K562 (cell line): ENCODE data around the gene PLXNB1. TPM values are rescaled to one million over a fixed set of nuclear protein-coding genes. Genes with fewer than 3 reads are reported as not detected.

Source experiments
- ATAC-seq: fragments of 200-7000 bp; cut with Tn5 transposase; 3 replicates; pipeline ENCODE4 v1.9.1; 2020; ENCODE audit warnings: moderate library complexity
- BruUV-seq: library from RNA; stranded (reverse); fragments of 400-500 nt; replicated peaks from 2 replicates; lab custom pipeline; 2021; lab: Mats Ljungman, UMichigan
- CTCF ChIA-PET: fragments of 300-600 bp; formaldehyde crosslinking; extraction: SDS; loops from one replicate; lab custom pipeline; 2021; ENCODE audit warnings: low intra/inter-chr PET ratio; lab: Yijun Ruan, JAX
- POLR2A ChIA-PET: fragments of 300-600, 350-650 bp; sonication (Branson Sonifier 250); formaldehyde crosslinking; extraction: SDS; loops from one replicate; lab custom pipeline; 2021; ENCODE audit warnings: antibody characterized with exemption, inconsistent platforms; lab: Yijun Ruan, JAX
- DNase-seq, 4 experiments: peaks; one replicate each; pipeline versions ENCODE4 v3.0.0 to v3.0.0-alpha.2; 2011 to 2018; ENCODE audit warnings: low spot score in 3 of 4, mixed read lengths in 3 of 4; ENCODE audit errors: extremely low read depth in 1 of 4
- FAIRE-seq: peaks from 2 replicates; lab custom pipeline; 2011; peaks lifted over from hg19 to GRCh38; lab: Jason Lieb, UNC
- H2AFZ ChIP-seq: 2 replicates; pipeline ENCODE4 v1.6.0; 2011; ENCODE audit warnings: low read depth, low read length, control low read depth, inconsistent platforms
- H3K27ac ChIP-seq: fragments of 200-600 bp; 3 replicates; pipeline ENCODE4 v1.8.0; 2011; ENCODE audit warnings: low read depth, mild to moderate bottlenecking, control low read depth, inconsistent platforms, low read length, moderate library complexity, mixed read lengths; ENCODE audit errors: extremely low read depth
- H3K27me3 ChIP-seq, 2 experiments: fragments of 300-600 bp in 1 of 2; 2 replicates in 1 of 2; 3 replicates in 1 of 2; pipeline versions ENCODE4 v1.6.0 to v1.8.0; 2011; ENCODE audit warnings: inconsistent platforms in 2 of 2, low read length in 2 of 2, mild to moderate bottlenecking in 1 of 2, mixed read lengths in 1 of 2, moderate library complexity in 1 of 2; ENCODE audit not compliant: control insufficient read depth in 2 of 2, insufficient read depth in 2 of 2
- H3K36me3 ChIP-seq: fragments of 300-600 bp; 3 replicates; pipeline ENCODE4 v1.8.0; 2011; ENCODE audit warnings: mild to moderate bottlenecking, low read length, inconsistent platforms; ENCODE audit not compliant: control insufficient read depth, insufficient read depth
- H3K4me1 ChIP-seq, 2 experiments: fragments of 200-600 bp in 1 of 2; replicated peaks in 1 of 2; 2 replicates in 1 of 2; 3 replicates in 1 of 2; pipeline versions ENCODE4 v1.5.1 to v1.8.0; 2011; ENCODE audit warnings: inconsistent platforms in 2 of 2, low read length in 2 of 2, mild to moderate bottlenecking in 1 of 2, mixed read lengths in 1 of 2, moderate library complexity in 1 of 2; ENCODE audit not compliant: control insufficient read depth in 2 of 2, insufficient read depth in 2 of 2
- H3K4me2 ChIP-seq: 2 replicates; pipeline ENCODE4 v1.6.1; 2011; ENCODE audit warnings: low read length, control low read depth, inconsistent platforms, mixed read lengths; ENCODE audit not compliant: insufficient read depth
- H3K4me3 ChIP-seq: fragments of 200-600 bp; sonication (generic), shearing (Covaris generic); 2 replicates; pipeline ENCODE4 v1.5.1; 2016; ENCODE audit warnings: control low read depth, inconsistent platforms
- H3K79me2 ChIP-seq: fragments of 200-600 bp; 3 replicates; pipeline ENCODE4 v1.8.0; 2011; ENCODE audit warnings: low read length, inconsistent platforms; ENCODE audit not compliant: control insufficient read depth, insufficient read depth
- H3K9ac ChIP-seq, 2 experiments: 2 replicates each; pipeline versions ENCODE4 v1.6.0 to v1.6.1; 2011; ENCODE audit warnings: low read depth in 2 of 2, low read length in 2 of 2, control low read depth in 1 of 2, inconsistent platforms in 1 of 2, mild to moderate bottlenecking in 1 of 2, mixed read lengths in 1 of 2; ENCODE audit not compliant: insufficient read depth in 1 of 2
- H3K9me1 ChIP-seq: one replicate; pipeline ENCODE4 v1.6.0; 2011; ENCODE audit warnings: inconsistent platforms, mild to moderate bottlenecking, low read length, moderate library complexity; ENCODE audit not compliant: control insufficient read depth, insufficient read depth
- H3K9me3 ChIP-seq: replicated peaks from 2 replicates; pipeline ENCODE4 v1.5.1; 2011; ENCODE audit warnings: low read depth, low read length, inconsistent platforms; ENCODE audit not compliant: control insufficient read depth, insufficient read depth
- H4K20me1 ChIP-seq: replicated peaks from 2 replicates; pipeline ENCODE4 v1.6.1; 2011; ENCODE audit warnings: low read length, inconsistent platforms, mixed read lengths; ENCODE audit not compliant: control insufficient read depth, insufficient read depth
- FOXO4 ChIP-seq: fragments of 450-650 bp; formaldehyde crosslinking; IDR thresholded peaks from 2 replicates; pipeline ENCODE4 v1.4.0; 2020; ENCODE audit warnings: mild to moderate bottlenecking, moderate library complexity
- MLLT1 ChIP-seq, 2 experiments: fragments of 450-650 bp; IDR thresholded peaks; 2 replicates each; pipeline ENCODE4 v1.6.1; 2016
- YY1 ChIP-seq, 3 experiments: IDR thresholded peaks; 2 replicates each; pipeline ENCODE4 v1.6.1; 2011; ENCODE audit warnings: low read length in 2 of 3, mild to moderate bottlenecking in 2 of 3, moderate library complexity in 2 of 3, borderline replicate concordance in 1 of 3, control low read depth in 1 of 3, low read depth in 1 of 3; ENCODE audit not compliant: insufficient read depth in 3 of 3, insufficient replicate concordance in 2 of 3, control insufficient read depth in 1 of 3, insufficient read length in 1 of 3; ENCODE audit errors: extremely low read depth in 1 of 3
- ZNF764 ChIP-seq: fragments of 250-450 bp; sonication (Bioruptor Pico); IDR thresholded peaks from 2 replicates; pipeline ENCODE4 v1.4.0; 2020; ENCODE audit warnings: low read depth, mild to moderate bottlenecking, moderate library complexity
- WGBS: fragments of 100-300 bp; shearing (Covaris generic); methylation state at CpG from one replicate; pipeline ENCODE4 v1.1.6; 2016; ENCODE audit warnings: low coverage, mixed read lengths; ENCODE audit not compliant: insufficient coverage; ENCODE audit errors: missing lambda C conversion rate; 5-methylcytosine and 5-hydroxymethylcytosine counted together
- in situ Hi-C: fragments of 300-500 bp; cut with MboI; formaldehyde crosslinking; loops from 4 replicates; pipeline ENCODE4 v1.15.0; 2018; ENCODE audit warnings: inconsistent platforms, mixed read lengths
- intact Hi-C: fragments of 100-400 bp; cut with micrococcal nuclease; formaldehyde crosslinking; loops from 2 replicates; pipeline ENCODE4 v1.14.2; 2022
- polyA plus RNA-seq, 8 experiments: library from polyadenylated mRNA; depleted of rRNA in 4 of 8; stranded (reverse) in 5 of 8; unstranded in 3 of 8; fragments of >200 nt; fragmentation: Nextera tagmentation in 2 of 8; fragmentation: Illumina TruSeq in 1 of 8; extraction: Ambion mirVana in 2 of 8; extraction: Trizol in 1 of 8; gene quantifications; 2 replicates each; pipeline versions ENCODE4 v1.2.1 to v1.2.3, GENCODE V29; 2011 to 2014; ENCODE audit warnings: inconsistent platforms in 1 of 8, missing spikeins in 1 of 8
- total RNA-seq, 7 experiments: library from RNA; depleted of rRNA in 6 of 7; stranded (reverse); fragments of >200 nt in 6 of 7; fragmentation: Illumina TruSeq in 2 of 7; extraction: Trizol in 2 of 7; gene quantifications; 2 replicates each; pipeline versions ENCODE4 v1.2.1 to v1.2.3, GENCODE V29; 2011 to 2021; ENCODE audit warnings: low replicate concordance in 1 of 7

Gene PLXNB1
- total and polyA plus RNA-seq, 9 of the 15 experiments (the other 6 are each of a cell fraction or from before 2014, with no cell fraction given): 0.17 to 17.4 (median 6.0) TPM

GRCh38 chr3:48436477-48436787 is 6.5 kb upstream of the PLXNB1 start (continued):
- TF ChIP-seq FOXO4 (CRISPR knock-in tag) (no peak), MLLT1 (IDR thresholded peaks at IDR 0.05) (no peak), ZNF764 (CRISPR knock-in tag) (no peak)

- H3K27ac ChIP-seq: no peak overlapping the region
- H3K4me2 ChIP-seq: no peak overlapping the region
- H4K20me1 ChIP-seq: no peaks in the 10 kb centered on the region
- FAIRE-seq: peak; percentile 94
- DNase-seq: peak; percentile 61 to 87 (median 72)
- H3K4me3 ChIP-seq: no peak overlapping the region
- BruUV-seq: no TSS peak
- in situ Hi-C loops (loop anchor here (5.0 to 10.0 kb wide), 4 partner anchors 34 to 241 kb away; no protein-coding TSS in a partner anchor), intact Hi-C loops (loop anchor here (1.0 to 2.0 kb wide), 4 partner anchors 35 to 241 kb away; no protein-coding TSS in a partner anchor)
- peak; percentile 75 for ATAC-seq
- no peak overlapping the region for H2AFZ ChIP-seq
- H3K79me2 ChIP-seq: peaks cover 23% of the 10 kb centered on the region
- CTCF ChIA-PET: interaction anchor here (0.6 to 4.6 kb wide), 9 partner anchors 35 to 390 kb away, joined by 3 to 59 read pairs (median 4); no protein-coding TSS in a partner anchor
- peaks cover 14 to 16% of the 10 kb centered on the region in 2 experiments; a peak in 3 of 5 replicates for H3K4me1 ChIP-seq
- H3K9me1 ChIP-seq: peaks cover 6% of the 10 kb centered on the region
- WGBS: 27% methylated on average over 5 of the region's 7 CpGs
- H3K27me3 ChIP-seq: no peaks in the 10 kb centered on the region; a peak in 1 of 5 replicates
- no peaks in the 10 kb centered on the region for H3K9me3 ChIP-seq
- H3K36me3 ChIP-seq: peaks cover 32% of the 10 kb centered on the region; the same call in 2 of the 3 replicates
- POLR2A ChIA-PET: interaction anchor here (0.6 to 2.3 kb wide), 13 partner anchors 10 to 278 kb away, joined by 3 to 21 read pairs (median 4); partner anchors contain the start of genes ATRIP and CDC25A
- peak overlapping the region in 1 of 2 experiments; percentile 46; a peak in 1 of 4 replicates for H3K9ac ChIP-seq
- TF ChIP-seq YY1 (IDR thresholded peaks at IDR 0.05; ENCODE audit: borderline replicate concordance in 1 of 3, control insufficient read depth in 1 of 3, extremely low read depth in 1 of 3, insufficient read depth in 3 of 3, insufficient read length in 1 of 3, insufficient replicate concordance in 2 of 3, low read depth in 1 of 3, low read length in 2 of 3): peak in 1 of 3 experiments; percentile 45
Measured at GRCh38 chr3:48435774-48436476, 6.0 kb upstream of the PLXNB1 start.
